Thyroid gland (tissue), 4 donors: ENCODE results near the gene RPL31.

Experiments used
- POLR2A ChIP-seq, 2 donors: fragments of 450-650 bp; IDR thresholded peaks; one replicate each; pipeline ENCODE4 v1.6.1; 2017; ENCODE audit warnings: antibody characterized with exemption in 2 of 2, mild to moderate bottlenecking in 2 of 2, moderate library complexity in 1 of 2
- TF ChIP-seq, protein P1 (sequence below), 6 experiments: fragments of 200-600 bp in 3 of 6; fragments of 450-650 bp in 3 of 6; sonication (generic) in 3 of 6; IDR thresholded peaks; one replicate each; pipeline ENCODE4 v1.5.1; 2016 to 2019; ENCODE audit warnings: antibody characterized with exemption in 6 of 6, mild to moderate bottlenecking in 2 of 6, inconsistent platforms in 1 of 6, moderate library complexity in 1 of 6

GRCh38 chr2:100995309-100996075 lies 6.6 kb upstream of the RPL31 start:
- TF ChIP-seq, protein P1, sequence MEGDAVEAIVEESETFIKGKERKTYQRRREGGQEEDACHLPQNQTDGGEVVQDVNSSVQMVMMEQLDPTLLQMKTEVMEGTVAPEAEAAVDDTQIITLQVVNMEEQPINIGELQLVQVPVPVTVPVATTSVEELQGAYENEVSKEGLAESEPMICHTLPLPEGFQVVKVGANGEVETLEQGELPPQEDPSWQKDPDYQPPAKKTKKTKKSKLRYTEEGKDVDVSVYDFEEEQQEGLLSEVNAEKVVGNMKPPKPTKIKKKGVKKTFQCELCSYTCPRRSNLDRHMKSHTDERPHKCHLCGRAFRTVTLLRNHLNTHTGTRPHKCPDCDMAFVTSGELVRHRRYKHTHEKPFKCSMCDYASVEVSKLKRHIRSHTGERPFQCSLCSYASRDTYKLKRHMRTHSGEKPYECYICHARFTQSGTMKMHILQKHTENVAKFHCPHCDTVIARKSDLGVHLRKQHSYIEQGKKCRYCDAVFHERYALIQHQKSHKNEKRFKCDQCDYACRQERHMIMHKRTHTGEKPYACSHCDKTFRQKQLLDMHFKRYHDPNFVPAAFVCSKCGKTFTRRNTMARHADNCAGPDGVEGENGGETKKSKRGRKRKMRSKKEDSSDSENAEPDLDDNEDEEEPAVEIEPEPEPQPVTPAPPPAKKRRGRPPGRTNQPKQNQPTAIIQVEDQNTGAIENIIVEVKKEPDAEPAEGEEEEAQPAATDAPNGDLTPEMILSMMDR (IDR thresholded peaks at IDR 0.05) = no peak
- TF ChIP-seq POLR2A (IDR thresholded peaks at IDR 0.05) = no peak
